AG04449 (cell line): ENCODE data around the gene CARS1.

Experiments
- CTCF ChIA-PET: fragments of 350-600 bp; formaldehyde crosslinking; extraction: SDS; loops from one replicate; lab custom pipeline; 2021; ENCODE audit warnings: antibody characterized with exemption; lab: Yijun Ruan, JAX
- POLR2A ChIA-PET: fragments of 400-600, 350-600 bp; formaldehyde crosslinking; extraction: SDS; loops from one replicate; lab custom pipeline; 2020; ENCODE audit warnings: antibody characterized with exemption, inconsistent platforms; lab: Yijun Ruan, JAX
- DNase-seq: peaks from one replicate; pipeline ENCODE4 v3.0.0-alpha.2; 2010; ENCODE audit warnings: low read depth, low spot score
- H3K4me3 ChIP-seq: 2 replicates; pipeline ENCODE4 v1.5.1; 2011; ENCODE audit warnings: low read depth, mild to moderate bottlenecking, control low read depth, low read length
- TF ChIP-seq, protein P1 (sequence below): IDR thresholded peaks from one replicate; pipeline ENCODE4 v1.5.1; 2011; ENCODE audit warnings: mild to moderate bottlenecking, moderate library complexity, low read length, control low read depth, inconsistent platforms; ENCODE audit not compliant: insufficient read depth; ENCODE audit errors: missing control alignments

CARS1 gene

GRCh38 chr11:2960139-2960538 lies 97.1 kb downstream of the CARS1 start:
- DNase-seq: no peak
- POLR2A ChIA-PET: no interaction called here
- TF ChIP-seq, protein P1, sequence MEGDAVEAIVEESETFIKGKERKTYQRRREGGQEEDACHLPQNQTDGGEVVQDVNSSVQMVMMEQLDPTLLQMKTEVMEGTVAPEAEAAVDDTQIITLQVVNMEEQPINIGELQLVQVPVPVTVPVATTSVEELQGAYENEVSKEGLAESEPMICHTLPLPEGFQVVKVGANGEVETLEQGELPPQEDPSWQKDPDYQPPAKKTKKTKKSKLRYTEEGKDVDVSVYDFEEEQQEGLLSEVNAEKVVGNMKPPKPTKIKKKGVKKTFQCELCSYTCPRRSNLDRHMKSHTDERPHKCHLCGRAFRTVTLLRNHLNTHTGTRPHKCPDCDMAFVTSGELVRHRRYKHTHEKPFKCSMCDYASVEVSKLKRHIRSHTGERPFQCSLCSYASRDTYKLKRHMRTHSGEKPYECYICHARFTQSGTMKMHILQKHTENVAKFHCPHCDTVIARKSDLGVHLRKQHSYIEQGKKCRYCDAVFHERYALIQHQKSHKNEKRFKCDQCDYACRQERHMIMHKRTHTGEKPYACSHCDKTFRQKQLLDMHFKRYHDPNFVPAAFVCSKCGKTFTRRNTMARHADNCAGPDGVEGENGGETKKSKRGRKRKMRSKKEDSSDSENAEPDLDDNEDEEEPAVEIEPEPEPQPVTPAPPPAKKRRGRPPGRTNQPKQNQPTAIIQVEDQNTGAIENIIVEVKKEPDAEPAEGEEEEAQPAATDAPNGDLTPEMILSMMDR: no peak
- H3K4me3 ChIP-seq: no peak overlapping the region
- CTCF ChIA-PET: no interaction called here

DNA sequence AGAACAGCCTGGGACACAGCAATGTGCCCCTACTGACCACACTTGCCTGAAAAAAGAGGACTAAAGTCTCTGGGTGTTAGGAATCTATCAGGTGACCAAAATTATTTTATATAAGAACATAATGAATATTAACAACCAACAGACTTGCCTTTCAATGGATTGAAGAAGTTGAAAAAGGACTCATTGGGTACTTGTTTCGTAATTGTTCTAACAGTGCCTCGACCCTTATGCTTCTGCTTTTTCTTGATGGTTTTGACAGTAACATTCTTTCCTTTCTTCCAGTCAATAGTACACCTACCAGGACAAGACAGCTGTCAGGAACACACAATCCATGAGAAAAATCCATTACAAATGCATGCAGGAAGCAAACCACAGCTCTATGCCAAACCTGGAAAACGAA lies 99.0 kb downstream of the CARS1 start:
- DNase-seq: no peak
- no peak overlapping the region for H3K4me3 ChIP-seq
- ChIA-PET CTCF (interaction anchor here (1.2 to 3.1 kb wide), 3 partner anchors 10 to 135 kb away, joined by 3 to 12 read pairs (median 4); no protein-coding TSS in a partner anchor), POLR2A (no interaction called here)
- TF ChIP-seq, protein P1: no peak

GRCh38 chr11:2955906-2956476 lies 101.2 kb downstream of the CARS1 start:
- DNase-seq: no peak
- no peak overlapping the region for H3K4me3 ChIP-seq
- ChIA-PET CTCF (interaction anchor here (2.0 to 3.1 kb wide), 2 partner anchors 19 to 20 kb away, joined by 5 to 12 read pairs; no protein-coding TSS in a partner anchor), POLR2A (no interaction called here)
- TF ChIP-seq, protein P1: no peak

DNA sequence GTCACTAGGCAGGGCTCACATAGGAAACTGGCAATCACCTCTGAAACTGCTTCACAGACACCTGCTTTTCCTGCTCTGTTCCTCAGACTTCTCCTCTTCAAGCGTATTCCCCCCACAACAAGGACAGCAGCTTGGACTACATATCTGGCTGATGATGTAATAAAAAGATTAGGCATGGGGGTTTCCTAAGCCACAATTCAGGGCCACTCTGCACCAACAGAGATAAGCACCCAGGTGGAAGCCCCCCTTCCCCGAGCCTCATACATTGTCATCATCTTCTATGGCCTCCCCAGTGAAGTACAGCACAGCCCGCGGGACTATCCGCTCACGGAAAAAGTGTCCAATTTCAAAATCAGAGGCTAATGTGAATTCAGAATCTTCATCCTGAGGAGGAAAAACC lies 103.0 kb downstream of the CARS1 start:
- ChIA-PET POLR2A (no interaction called here), CTCF (interaction anchor here (1.0 to 4.7 kb wide), 4 partner anchors 21 to 62 kb away, joined by 3 to 25 read pairs (median 5); partner anchors contain the start of gene PHLDA2)
- no peak for DNase-seq
- TF ChIP-seq, protein P1: no peak
- H3K4me3 ChIP-seq: no peak overlapping the region

GRCh38 chr11:2952290-2952689 lies 104.9 kb downstream of the CARS1 start:
- POLR2A ChIA-PET: no interaction called here
- CTCF ChIA-PET: interaction anchor here (1.1 to 4.7 kb wide), 3 partner anchors 22 to 419 kb away, joined by 3 to 25 read pairs (median 5); partner anchors contain the start of gene PHLDA2
- no peak for DNase-seq
- no peak overlapping the region for H3K4me3 ChIP-seq
- TF ChIP-seq, protein P1: no peak

DNA sequence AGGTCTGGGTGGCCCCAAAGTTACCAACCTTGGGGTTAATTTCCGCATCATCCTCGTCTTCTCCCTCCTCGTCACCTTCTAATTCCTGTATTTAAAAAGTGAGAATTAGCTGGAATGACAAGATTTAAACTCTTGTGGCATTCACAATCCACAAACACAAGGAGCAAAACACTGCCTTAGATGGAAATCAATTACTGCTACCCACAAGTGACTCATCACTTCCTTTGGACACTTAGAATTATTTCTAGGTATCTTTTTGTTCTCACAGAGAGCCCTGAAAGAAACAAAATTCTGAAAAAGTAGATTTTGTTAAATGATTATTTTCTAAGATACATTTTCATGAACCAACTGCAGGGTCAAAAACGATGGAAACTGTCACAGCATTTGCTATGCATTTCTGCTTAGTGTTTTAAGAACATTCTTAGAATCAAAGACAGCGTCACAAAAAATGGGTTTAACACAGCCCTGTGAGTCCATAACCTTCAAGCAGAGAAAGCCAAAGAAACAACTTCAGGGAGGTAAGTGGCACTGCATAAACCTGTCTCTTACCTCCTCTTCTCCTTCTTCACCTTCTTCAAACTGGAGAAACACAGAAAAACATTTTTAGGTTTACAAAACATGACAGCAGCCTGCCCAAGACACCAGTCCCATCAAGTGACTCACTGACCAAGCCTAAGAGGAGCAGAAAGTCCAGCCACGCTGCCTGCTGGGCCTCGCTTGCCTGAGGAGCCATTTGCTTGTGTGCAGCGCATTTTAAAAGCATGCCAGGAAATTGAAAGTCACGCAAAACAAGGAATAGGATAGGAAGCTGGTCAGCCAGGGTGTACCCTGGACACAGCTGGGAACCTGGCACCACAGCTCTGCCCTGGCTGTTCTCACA lies 105.8 kb downstream of the CARS1 start:
- TF ChIP-seq, protein P1: no peak
- ChIA-PET CTCF (interaction anchor here (1.1 to 4.7 kb wide), 2 partner anchors 22 to 419 kb away, joined by 3 to 25 read pairs; partner anchors contain the start of gene PHLDA2), POLR2A (no interaction called here)
- no peak for DNase-seq
- no peak overlapping the region for H3K4me3 ChIP-seq
